SK-N-SH (cell line): ENCODE data around the gene ZNF804A.

ENCODE experiments used
- CTCF ChIP-seq: fragments of 200-600 bp; sonication (generic); IDR thresholded peaks from 2 replicates; pipeline ENCODE4 v1.6.1; 2017; ENCODE audit warnings: antibody characterized with exemption, mild to moderate bottlenecking, moderate library complexity
- EP300 ChIP-seq, 2 experiments: IDR thresholded peaks; 2 replicates each; pipeline versions ENCODE4 v1.4.0 to v1.6.1; 2012; ENCODE audit warnings: borderline replicate concordance in 1 of 2, low read depth in 1 of 2, low read length in 1 of 2
- NFIC ChIP-seq: IDR thresholded peaks from 2 replicates; pipeline ENCODE4 v1.4.0; 2012; ENCODE audit warnings: borderline replicate concordance
- NRF1 ChIP-seq: IDR thresholded peaks from 2 replicates; pipeline ENCODE4 v1.6.1; 2012; ENCODE audit warnings: low read depth, mild to moderate bottlenecking, low read length
- REST ChIP-seq: IDR thresholded peaks from 2 replicates; pipeline ENCODE4 v1.6.1; 2012; ENCODE audit warnings: mild to moderate bottlenecking, low read depth, low read length, moderate library complexity
- SMC3 ChIP-seq: IDR thresholded peaks from 2 replicates; pipeline ENCODE4 v1.6.1; 2012; ENCODE audit warnings: low read depth, low read length, improper control_type of control experiment
- TF ChIP-seq, protein P1 (sequence below): fragments of 150-350 bp; IDR thresholded peaks from 2 replicates; pipeline ENCODE4 v1.6.1; 2017; ENCODE audit warnings: antibody characterized with exemption, low read length, low read depth, borderline replicate concordance
- TF ChIP-seq, protein P2 (sequence below): IDR thresholded peaks from 2 replicates; pipeline ENCODE4 v1.4.0; 2012; ENCODE audit warnings: low read depth, borderline replicate concordance
- TF ChIP-seq, protein P3 (sequence below): IDR thresholded peaks from 2 replicates; pipeline ENCODE4 v1.4.0; 2012; ENCODE audit warnings: low read depth

DNA sequence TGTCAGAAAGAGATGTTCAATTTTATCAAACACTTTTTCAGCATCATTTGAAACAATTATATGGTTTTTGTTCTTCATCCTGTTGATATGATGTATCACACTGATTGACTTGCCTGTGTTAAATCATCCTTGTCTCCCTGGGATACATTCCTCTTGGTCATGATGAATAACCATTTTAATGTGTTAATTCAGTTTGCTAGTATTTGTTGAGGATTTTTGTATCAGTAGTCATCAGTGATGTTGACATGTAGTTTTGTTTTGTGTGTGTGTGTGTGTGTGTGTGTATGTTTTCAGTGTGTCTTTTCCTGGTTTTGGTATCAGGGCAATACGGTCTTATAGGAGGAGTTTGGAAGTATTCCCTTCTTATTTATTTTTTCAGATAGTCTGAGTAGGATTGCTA is 325.4 kb downstream of the ZNF804A start:
- TF ChIP-seq, protein P1, sequence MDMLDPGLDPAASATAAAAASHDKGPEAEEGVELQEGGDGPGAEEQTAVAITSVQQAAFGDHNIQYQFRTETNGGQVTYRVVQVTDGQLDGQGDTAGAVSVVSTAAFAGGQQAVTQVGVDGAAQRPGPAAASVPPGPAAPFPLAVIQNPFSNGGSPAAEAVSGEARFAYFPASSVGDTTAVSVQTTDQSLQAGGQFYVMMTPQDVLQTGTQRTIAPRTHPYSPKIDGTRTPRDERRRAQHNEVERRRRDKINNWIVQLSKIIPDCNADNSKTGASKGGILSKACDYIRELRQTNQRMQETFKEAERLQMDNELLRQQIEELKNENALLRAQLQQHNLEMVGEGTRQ: no peak
- no peak for TF ChIP-seq SMC3
- TF ChIP-seq CTCF: no peak
- TF ChIP-seq, protein P2, sequence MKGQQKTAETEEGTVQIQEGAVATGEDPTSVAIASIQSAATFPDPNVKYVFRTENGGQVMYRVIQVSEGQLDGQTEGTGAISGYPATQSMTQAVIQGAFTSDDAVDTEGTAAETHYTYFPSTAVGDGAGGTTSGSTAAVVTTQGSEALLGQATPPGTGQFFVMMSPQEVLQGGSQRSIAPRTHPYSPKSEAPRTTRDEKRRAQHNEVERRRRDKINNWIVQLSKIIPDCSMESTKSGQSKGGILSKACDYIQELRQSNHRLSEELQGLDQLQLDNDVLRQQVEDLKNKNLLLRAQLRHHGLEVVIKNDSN: no peak
- TF ChIP-seq, protein P3, sequence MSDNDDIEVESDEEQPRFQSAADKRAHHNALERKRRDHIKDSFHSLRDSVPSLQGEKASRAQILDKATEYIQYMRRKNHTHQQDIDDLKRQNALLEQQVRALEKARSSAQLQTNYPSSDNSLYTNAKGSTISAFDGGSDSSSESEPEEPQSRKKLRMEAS: no peak
- no peak for TF ChIP-seq EP300 (IDR thresholded peaks at IDR 0.05; ENCODE audit: borderline replicate concordance in 1 of 2, low read depth in 1 of 2, low read length in 1 of 2)
- TF ChIP-seq REST: no peak
- TF ChIP-seq NRF1: no peak
- TF ChIP-seq NFIC: no peak
